Fibroblast of the aortic adventitia (primary cell): ENCODE results near the gene JAKMIP3. TPM values are rescaled to one million over a fixed set of nuclear protein-coding genes. Genes with fewer than 3 reads are reported as not detected.

Experiments
- DNase-seq: peaks from one replicate; pipeline ENCODE4 v3.0.0-alpha.2; 2010; ENCODE audit warnings: low read depth
- H3K4me3 ChIP-seq: 2 replicates; pipeline ENCODE4 v1.5.1; 2011; ENCODE audit warnings: low read depth, mild to moderate bottlenecking, control low read depth, low read length, moderate library complexity
- total RNA-seq: library from RNA; depleted of rRNA; stranded (reverse); fragments of >200 nt; gene quantifications from 2 replicates; pipeline ENCODE4 v1.2.3, GENCODE V29; 2012; ENCODE audit warnings: low replicate concordance
- TF ChIP-seq, protein P1 (sequence below): IDR thresholded peaks from 2 replicates; pipeline ENCODE4 v1.5.1; 2011; ENCODE audit warnings: mild to moderate bottlenecking, low read length, control low read depth, inconsistent platforms; ENCODE audit not compliant: insufficient read depth

The JAKMIP3 gene
- total RNA-seq = 0.09 and 1.1 TPM in 2 replicates

DNA sequence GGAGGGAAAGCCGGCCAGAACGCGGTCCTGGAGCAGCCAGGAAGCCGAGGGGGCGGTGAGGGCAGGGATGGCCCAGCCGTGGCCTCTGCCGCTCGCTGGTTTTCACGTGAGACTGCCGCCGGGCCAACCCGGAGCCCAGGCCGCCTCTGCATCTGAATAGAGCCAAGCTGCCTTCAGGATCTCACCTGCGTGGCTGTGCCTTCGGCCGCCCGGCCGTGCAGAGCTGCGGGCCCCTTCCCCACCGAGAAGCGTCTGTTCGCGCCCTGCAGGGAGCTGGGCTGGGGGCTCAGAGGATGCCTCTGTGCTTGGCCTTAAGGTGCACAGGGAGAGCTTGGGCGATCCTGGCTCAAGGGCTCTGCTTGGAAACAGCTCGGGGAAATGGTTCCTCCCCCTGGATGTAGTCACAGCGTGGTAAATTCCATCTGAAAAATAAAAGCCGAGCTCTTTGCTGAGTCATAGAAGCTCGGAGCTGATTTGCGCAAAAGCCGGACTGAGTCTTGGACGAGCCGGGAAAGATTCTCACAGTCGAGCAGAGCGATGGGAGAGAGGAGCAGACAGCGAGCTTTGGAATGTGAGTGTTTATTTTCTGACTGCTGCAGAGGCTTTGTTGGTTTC lies at the start of gene JAKMIP3:
TSS of gene JAKMIP3 (plus strand) at position 456 of the 615 bp plus-strand sequence. CDS start 38,863 bp downstream, outside the sequence.
- H3K4me3 ChIP-seq = peak within 1 kb of the TSS; percentile 68
- TF ChIP-seq, protein P1, sequence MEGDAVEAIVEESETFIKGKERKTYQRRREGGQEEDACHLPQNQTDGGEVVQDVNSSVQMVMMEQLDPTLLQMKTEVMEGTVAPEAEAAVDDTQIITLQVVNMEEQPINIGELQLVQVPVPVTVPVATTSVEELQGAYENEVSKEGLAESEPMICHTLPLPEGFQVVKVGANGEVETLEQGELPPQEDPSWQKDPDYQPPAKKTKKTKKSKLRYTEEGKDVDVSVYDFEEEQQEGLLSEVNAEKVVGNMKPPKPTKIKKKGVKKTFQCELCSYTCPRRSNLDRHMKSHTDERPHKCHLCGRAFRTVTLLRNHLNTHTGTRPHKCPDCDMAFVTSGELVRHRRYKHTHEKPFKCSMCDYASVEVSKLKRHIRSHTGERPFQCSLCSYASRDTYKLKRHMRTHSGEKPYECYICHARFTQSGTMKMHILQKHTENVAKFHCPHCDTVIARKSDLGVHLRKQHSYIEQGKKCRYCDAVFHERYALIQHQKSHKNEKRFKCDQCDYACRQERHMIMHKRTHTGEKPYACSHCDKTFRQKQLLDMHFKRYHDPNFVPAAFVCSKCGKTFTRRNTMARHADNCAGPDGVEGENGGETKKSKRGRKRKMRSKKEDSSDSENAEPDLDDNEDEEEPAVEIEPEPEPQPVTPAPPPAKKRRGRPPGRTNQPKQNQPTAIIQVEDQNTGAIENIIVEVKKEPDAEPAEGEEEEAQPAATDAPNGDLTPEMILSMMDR = no peak
- DNase-seq = peak; percentile 88

DNA sequence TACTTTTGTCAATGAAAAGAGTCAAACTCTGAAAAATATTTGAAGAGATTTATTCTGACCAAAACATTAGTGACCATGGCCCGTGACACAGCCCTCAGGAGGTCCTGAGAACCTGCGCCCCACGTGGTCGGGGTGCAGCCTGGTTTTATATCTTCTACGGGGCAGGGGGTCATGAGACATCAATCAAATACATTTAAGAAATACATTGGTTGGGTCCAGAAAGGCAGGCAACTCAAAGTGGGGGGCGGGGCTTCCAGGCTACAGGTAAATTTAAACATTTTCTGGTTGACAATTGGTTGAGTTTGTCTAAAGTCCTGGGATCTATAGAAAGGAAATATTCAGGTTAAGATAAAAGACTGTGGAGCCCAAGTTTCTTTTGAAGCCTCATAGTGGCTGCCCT lies 49.2 kb upstream of the JAKMIP3 start:
- TF ChIP-seq, protein P1 = no peak
- H3K4me3 ChIP-seq = no peak overlapping the region
- DNase-seq = no peak

DNA sequence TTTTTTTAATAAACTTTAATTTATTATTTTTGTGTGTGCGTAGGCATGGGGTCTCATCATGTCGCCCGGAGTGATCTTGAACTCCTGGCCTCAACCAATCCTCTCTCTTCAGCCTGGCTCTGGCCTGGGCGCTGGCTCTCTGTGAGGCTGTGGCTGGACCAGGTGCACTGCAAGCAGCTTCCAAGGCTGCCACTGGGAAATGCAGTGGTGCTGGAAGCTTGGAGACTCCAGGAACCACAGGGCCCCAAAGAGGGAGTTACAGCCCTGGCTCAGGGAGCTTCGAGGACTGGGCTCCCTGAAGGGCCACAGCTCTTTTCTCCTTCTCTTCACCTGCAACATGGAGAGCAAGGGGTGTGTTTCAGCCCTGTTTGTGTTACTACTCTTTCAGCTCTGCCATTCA lies 47.3 kb upstream of the JAKMIP3 start:
- TF ChIP-seq, protein P1 = no peak
- no peak for DNase-seq
- no peak overlapping the region for H3K4me3 ChIP-seq

DNA sequence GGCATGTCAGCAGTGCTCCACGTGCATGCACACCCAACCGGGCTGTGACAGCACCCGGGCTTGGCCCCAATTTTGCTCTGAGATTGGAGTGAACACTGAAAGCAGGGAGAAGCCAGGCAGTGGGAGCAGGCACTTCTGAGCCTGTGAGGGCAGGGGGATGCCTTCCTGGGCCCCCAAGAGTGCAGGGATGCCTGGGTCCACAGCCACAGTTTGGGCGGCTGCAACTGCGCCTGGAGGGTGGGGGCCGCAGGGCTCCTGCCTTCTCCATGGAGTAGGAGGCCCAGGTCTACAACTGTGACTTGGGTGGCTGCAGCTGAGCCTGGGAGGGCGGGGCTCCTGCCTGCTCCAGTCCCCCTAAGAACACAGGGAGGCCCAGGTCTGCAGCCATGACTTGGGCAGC lies 46.4 kb upstream of the JAKMIP3 start:
- no peak for DNase-seq
- no peak overlapping the region for H3K4me3 ChIP-seq
- TF ChIP-seq, protein P1 = no peak

DNA sequence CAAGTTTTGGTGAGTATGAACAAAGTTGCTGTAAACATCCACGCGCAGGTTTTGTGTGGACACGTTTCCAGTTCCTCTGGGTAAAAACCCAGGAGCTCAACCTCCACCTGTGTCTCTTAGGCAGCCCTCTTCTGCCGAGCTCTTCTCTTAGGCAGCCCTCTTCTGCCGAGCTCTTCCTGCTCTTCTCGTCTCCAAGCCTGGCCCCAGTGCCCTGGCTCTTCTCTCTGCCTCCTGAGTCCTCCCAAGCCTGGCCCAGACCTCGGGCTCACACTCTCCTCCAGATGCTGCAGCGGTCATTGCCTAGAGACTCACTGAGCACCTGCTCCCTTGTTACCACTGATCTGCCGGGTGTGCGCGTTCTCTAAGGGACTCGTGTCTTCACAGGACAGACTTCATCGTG lies 45.3 kb upstream of the JAKMIP3 start:
- TF ChIP-seq, protein P1 = no peak
- no peak for DNase-seq
- H3K4me3 ChIP-seq = no peak overlapping the region

DNA sequence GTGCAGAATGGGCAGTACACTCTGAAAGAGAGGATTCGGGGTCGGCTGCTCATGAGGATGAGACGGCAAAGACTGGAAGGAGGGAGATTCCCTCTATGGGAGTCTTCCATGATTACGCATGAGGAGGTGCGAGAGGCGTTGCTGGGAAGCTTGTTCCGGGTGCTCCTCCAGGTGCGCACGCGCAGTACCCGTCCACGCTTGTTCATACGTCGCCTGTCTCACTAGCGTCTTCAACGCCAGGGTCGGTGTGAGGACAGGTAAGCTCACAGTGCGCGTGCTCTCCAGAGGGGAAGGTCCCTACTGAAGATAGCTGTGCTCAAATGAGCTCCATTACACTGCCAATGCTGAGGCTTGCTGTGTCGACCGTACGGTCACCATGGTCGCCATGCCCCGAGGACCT lies 44.7 kb upstream of the JAKMIP3 start:
- H3K4me3 ChIP-seq = no peak overlapping the region
- DNase-seq = no peak
- TF ChIP-seq, protein P1 = no peak
